Epidermal melanocyte (primary cell): ENCODE data around the gene CYP3A7.
"Not testable (repeated sequence)": the region's sequence is repeated elsewhere in the genome, so short reads cannot be mapped to it uniquely, and the experiment has no call there.

Experiments
- DNase-seq: peaks from one replicate; pipeline ENCODE4 v3.0.0; 2011; ENCODE audit warnings: low spot score; ENCODE audit not compliant: insufficient read length

The CYP3A7 gene

GRCh38 chr7:99734987-99735386 is at the start of gene CYP3A7:
Gene CYP3A7, minus strand, starts transcription at chr7:99735196. Its CDS starts 103 bp downstream, at chr7:99735093.
- DNase-seq: no peak

DNA sequence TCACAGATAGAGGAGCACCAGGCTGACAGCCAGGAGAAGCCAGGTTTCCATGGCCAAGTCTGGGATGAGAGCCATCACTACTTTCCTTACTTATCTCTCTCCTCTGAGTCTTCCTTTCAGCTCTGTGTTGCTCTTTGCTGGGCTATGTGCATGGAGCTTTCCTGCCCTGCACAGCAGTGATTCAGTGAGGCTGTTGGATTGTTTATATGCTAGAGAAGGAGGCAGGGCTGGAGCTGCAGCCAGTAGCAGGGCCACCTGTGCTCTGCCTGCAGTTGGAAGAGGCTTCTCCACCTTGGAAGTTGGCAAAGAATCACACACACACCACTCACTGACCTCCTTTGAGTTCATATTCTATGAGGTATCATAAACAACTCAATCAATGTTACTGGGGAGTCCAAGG is 49.0 kb upstream of the CYP3A7 start, which contains the start of gene CYP3A4:
TSS of gene CYP3A4 (minus strand) at position 178 of the 400 bp plus-strand sequence. CDS start at position 75, 103 bp downstream.
- DNase-seq: no peak

DNA sequence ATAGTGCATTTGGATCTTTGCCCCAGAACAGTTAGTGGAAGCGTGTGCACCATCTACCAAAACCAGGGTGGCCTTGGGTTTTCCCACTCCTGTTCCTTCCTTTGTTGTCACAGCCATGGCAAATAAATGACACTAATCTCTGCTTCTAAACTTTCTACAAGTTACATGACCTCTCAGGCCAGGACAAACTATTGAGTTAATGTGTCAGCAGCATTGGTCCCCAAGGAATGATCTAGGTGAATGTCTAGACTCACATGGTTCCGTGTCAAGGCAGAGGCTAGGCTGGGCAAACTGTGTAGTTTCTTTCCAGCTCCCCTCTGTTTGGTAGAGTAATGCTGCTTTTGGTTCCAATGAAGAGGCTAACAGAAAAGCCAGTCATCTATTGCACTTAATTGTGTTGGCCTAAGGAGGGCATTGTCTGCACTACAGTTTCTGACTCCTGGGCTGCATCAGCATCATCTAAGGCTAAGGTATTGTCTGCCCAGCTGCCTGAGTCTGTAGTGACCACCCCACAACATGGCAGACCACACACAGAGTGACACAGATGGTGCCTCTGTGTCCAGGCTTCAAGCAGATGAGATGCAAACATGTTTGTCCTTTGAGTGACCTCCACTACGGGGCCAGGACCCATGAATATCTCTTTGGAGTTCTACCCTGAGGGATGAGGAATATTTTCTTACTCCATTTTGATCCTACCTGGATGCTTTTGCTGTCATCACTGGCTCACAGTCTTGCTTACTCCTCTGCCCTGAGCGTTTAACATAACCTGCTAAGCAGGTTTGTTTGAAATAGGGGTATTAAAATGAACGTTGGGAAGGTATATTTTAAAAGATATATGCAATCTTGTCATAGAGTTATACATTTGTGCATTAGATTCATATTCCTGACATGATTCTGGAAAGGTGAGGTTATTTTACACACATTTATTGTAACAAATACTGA is 47.3 kb upstream of the CYP3A7 start:
- no peak for DNase-seq

DNA sequence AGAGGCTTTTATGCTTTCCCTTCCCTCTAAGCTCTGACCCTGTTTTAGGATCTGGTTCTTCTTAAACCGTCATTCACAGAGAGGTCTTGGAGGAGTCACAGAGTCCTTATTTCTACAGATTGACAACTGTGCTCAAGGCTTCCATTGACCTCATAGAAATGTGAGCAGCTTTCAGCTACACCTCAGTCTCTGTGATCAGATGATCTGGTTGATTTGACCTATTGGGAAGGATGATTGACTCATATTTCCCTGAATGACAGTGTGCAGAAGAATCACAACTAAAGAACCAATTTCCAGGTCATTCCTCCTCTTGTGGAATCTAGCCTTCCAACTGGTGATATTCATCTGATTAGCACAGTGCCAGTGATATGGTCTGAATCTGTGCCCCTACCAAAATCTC is 45.6 kb upstream of the CYP3A7 start:
- no peak for DNase-seq

DNA sequence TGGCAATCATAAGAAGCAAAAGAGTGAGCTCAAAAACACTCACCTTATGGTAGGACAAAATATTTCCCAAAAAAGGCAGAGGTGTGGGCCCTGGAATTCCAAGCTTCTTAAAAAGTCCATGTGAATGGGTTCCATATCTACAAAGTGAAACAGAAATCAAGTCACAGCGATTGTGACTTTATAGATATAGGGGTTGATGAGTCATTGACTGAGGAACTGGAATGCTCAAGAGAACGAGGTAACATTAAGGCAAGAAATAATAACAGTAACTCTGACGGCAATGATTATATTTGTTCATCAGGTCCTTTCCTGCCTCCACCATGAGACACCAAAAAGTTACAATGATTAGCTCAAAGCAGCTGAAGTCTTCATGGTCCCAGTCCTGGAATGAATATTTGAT is 45.0 kb upstream of the CYP3A7 start:
- no peak for DNase-seq

DNA sequence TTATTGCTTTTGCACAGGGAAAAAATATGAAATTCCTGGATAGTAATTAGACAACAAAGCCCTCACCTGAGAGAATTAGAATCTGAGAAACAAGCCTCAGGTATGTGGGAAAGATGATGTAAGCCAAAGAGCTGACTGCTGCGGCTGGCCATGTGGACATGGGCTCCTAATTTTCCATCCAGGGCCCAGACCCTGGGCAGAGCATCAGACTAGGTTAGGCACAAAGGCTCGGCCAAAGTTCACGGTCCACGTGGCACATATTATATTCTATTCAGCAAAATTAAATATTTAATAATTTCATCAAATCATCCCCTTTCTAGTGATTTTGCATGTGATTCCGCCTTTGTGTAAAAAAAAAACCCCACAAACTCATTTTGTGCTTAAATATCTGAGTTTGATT is 43.9 kb upstream of the CYP3A7 start:
- DNase-seq: no peak

- not testable (repeated sequence) for DNase-seq
These were observed 38.4 kb upstream of the CYP3A7 start for GRCh38 chr7:99773395-99773794.

DNA sequence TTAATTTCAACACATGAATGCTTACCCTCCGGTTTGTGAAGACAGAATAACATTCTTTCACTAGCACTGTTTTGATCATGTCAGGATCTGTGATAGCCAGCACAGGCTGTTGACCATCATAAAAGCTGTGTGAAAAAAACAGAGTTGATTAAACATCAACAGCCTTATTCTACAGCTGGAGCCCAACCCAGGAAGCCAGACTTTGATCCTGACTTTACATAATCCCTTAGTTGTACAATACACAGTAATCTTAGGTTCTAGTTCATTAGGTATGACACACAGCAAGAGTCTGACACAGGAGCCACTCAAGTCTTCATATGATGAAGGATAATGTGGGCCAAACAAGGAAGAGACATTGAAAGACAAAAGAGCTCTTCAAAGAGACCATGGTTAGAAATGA is 37.6 kb upstream of the CYP3A7 start:
- DNase-seq: no peak

DNA sequence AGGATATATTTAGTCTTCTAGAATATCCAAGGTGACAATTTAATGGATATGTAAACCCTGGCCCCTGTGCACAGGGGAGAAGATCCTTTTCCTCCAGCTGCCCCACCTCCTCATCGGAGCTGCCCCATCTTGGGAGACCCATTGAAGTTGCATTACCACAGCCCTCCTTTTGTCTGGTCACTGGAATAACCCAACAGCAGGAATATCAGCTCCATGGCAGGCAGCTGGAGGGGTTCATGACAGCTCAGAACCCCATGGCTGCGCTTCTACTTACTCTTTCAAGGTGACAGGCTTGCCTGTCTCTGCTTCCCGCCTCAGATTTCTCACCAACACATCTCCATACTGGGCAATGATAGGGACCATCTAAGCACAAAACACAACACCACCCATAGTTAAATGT is 34.5 kb upstream of the CYP3A7 start:
- not testable (repeated sequence) for DNase-seq

GRCh38 chr7:99768471-99768870 is 33.5 kb upstream of the CYP3A7 start:
- no peak for DNase-seq

GRCh38 chr7:99767662-99768061 is 32.7 kb upstream of the CYP3A7 start:
- no peak for DNase-seq

GRCh38 chr7:99766484-99767099 is 31.6 kb upstream of the CYP3A7 start:
- no peak for DNase-seq

DNA sequence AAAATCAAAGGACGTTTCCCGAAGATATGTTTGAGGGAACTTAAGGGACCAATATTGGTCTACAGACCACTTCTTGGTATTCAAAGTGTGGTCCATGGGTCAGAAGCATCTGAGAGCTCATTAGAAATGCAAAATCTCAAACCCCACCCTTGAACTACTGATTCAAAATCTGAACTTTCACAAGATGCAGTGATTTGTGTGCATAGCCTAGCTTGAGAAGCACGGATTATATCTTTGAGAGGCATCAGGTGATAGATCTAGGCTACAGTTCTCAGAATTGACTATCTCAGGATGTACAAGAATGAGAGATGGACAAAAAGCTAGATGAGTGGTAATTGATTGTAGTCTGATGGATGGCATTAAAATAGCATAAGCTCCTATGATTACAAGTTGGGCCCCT is 29.5 kb upstream of the CYP3A7 start:
- no peak for DNase-seq

- no peak for DNase-seq
These were observed 27.8 kb upstream of the CYP3A7 start for GRCh38 chr7:99762680-99763327.

GRCh38 chr7:99755085-99755484 is 20.1 kb upstream of the CYP3A7 start:
- no peak for DNase-seq

DNA sequence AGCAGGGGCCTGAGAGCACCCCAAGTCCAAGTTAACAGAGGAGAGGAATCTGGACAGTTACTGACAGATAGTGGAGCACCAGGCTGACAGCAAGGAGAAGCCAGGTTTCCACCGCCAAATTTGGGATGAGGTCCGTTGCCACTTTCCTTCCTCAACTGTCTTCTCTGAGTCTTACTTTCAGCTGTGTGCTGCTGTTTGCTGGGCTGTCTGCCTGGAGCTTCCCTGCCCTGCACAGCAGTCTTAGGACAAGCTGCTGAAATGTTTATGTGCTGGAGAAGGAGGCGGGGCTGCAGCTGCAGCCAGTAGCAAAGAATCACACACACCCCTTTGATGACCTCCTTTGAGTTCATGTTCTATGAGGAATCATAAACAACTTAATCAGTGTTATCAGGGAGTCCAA is 17.4 kb upstream of the CYP3A7 start:
- DNase-seq: no peak

- DNase-seq: not testable (repeated sequence)
These were observed 16.5 kb upstream of the CYP3A7 start for GRCh38 chr7:99751322-99752052.

GRCh38 chr7:99748846-99749579 is 14.0 kb upstream of the CYP3A7 start:
- DNase-seq: no peak

- DNase-seq: not testable (repeated sequence)
These were observed 11.9 kb upstream of the CYP3A7 start for GRCh38 chr7:99746915-99747314.

- not testable (repeated sequence) for DNase-seq
These were observed 10.4 kb upstream of the CYP3A7 start for GRCh38 chr7:99745395-99745794.
